Activated naive CD8-positive, alpha-beta T cell (primary cell): Measurements from ENCODE around the gene SEC16B.

Experiments
- H3K27ac Mint-ChIP-seq: one replicate; pipeline ENCODE4 v1.8.0; 2021; ENCODE audit warnings: mixed read lengths
- H3K27me3 Mint-ChIP-seq: one replicate; pipeline ENCODE4 v1.8.0; 2021; ENCODE audit warnings: mixed read lengths
- H3K36me3 Mint-ChIP-seq: one replicate; pipeline ENCODE4 v1.8.0; 2021; ENCODE audit warnings: mixed read lengths
- H3K4me1 Mint-ChIP-seq: one replicate; pipeline ENCODE4 v1.8.0; 2021; ENCODE audit warnings: low read depth, mixed read lengths
- H3K4me3 Mint-ChIP-seq: one replicate; pipeline ENCODE4 v1.8.0; 2021; ENCODE audit warnings: mild to moderate bottlenecking, mixed read lengths
- H3K9me3 Mint-ChIP-seq: one replicate; pipeline ENCODE4 v1.8.0; 2021; ENCODE audit warnings: low read depth, mixed read lengths

The SEC16B gene

DNA sequence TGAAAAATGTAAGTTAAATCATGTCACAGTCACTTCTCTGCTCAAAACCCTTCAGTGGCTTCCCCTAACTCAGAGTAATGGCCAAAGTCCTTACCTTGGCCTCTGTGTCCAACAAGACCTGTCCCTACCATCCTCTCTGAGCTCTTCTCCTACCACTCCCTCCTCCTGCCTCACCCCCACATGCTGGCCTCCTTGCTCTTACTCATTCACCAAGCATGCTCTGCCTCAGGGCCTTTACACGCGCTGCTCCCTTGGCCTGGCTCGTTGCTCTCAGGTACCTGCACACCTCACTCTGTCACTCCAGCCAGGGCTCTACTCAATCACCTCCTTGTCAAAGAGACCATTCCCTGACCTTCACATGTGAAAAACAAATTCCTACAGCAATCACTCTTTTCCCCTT lies 54.2 kb downstream of the SEC16B start:
- Mint-ChIP-seq H3K4me3 (no peak overlapping the region), H3K4me1 (no peaks in the 10 kb centered on the region), H3K36me3 (no peaks in the 10 kb centered on the region), H3K27ac (no peak overlapping the region), H3K27me3 (no peaks in the 10 kb centered on the region), H3K9me3 (no peaks in the 10 kb centered on the region)

DNA sequence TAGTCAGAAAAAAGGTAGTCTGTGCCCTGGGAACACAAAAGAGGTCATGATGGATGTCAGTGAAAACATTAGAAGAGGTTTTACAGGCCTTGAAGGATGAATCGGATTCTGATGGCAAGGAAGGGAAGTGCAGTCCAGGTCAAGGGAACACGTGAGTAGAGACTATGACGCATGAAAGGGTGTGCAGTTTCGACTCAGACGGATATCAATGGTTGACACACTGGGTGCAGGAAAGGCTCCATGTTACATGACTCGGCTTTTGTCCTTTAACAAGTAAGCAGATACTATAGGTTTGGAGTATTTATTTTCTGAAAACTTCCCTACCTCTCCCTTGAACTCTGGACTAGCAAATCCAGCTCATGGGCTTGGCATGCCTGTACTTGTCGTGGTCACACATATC lies 55.3 kb downstream of the SEC16B start:
- peaks cover 4% of the 10 kb centered on the region for H3K9me3 Mint-ChIP-seq
- peaks cover 3% of the 10 kb centered on the region for H3K27me3 Mint-ChIP-seq

DNA sequence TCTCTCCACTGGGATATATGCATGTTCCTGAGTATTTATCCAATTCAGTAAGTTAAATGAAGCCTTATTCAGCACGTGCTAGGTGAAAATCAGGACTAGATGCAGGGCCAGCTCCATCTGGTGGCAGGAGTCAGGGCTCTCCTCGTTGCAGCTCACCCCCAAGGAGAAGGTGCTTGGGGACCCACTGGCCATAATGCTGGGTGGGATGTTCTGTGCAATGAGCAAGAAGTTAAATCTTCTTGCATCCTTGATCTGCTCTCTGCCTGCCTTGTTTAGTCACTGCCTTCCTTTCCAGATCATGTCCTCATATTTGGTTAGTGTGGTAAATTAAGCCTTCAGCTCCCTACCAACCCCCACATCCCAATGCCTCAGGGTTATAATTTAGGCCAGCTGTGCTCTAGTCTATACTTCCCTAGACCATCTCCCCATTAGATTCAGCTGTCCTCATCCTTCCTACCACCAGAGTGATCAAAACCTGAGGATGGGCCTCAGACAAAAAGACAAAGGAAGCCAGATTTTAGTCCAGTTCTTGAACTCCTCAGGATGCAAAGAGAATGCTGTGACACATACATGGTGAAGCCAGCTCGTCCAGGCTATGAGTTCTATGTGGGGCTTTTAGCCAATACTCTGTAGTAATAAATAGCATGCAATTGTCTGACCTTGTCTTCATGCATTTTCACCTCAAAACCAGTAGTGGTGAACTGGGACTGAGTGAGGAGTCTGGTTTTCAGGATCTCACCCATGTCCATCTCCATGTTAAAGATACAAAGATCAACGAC lies 55.9 kb downstream of the SEC16B start:
- Mint-ChIP-seq H3K27me3 (peaks cover 3% of the 10 kb centered on the region), H3K27ac (no peak overlapping the region), H3K4me3 (no peak overlapping the region), H3K36me3 (no peaks in the 10 kb centered on the region), H3K4me1 (no peaks in the 10 kb centered on the region), H3K9me3 (peaks cover 4% of the 10 kb centered on the region)

More for the DNA sequence above, 55.3 kb downstream of the SEC16B start:
- H3K36me3 Mint-ChIP-seq, result no peaks in the 10 kb centered on the region
- no peak overlapping the region for H3K27ac Mint-ChIP-seq
- no peaks in the 10 kb centered on the region for H3K4me1 Mint-ChIP-seq
- H3K4me3 Mint-ChIP-seq, result no peak overlapping the region

DNA sequence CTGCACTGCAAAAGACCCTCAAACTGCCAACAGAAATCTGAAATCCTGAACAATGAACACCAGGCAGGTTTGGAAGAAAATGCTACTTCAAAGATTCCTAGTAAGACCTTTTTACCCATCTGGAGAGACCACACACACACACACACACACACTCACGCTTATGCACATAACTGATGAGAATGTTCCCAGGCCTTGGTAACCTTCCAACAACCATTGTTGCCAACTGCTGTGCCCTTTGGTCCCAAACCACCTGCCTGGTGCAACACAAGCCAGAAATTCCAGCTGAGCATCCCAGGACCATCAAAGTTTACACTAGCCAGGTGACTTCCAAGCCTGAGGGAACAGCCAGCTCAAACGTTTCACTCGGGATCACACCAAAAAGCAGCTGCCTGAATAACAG lies 56.9 kb downstream of the SEC16B start:
- H3K27ac Mint-ChIP-seq, result no peak overlapping the region
- H3K4me1 Mint-ChIP-seq, result no peaks in the 10 kb centered on the region
- no peaks in the 10 kb centered on the region for H3K36me3 Mint-ChIP-seq
- peaks cover 3% of the 10 kb centered on the region for H3K27me3 Mint-ChIP-seq
- peaks cover 4% of the 10 kb centered on the region for H3K9me3 Mint-ChIP-seq
- H3K4me3 Mint-ChIP-seq, result no peak overlapping the region

DNA sequence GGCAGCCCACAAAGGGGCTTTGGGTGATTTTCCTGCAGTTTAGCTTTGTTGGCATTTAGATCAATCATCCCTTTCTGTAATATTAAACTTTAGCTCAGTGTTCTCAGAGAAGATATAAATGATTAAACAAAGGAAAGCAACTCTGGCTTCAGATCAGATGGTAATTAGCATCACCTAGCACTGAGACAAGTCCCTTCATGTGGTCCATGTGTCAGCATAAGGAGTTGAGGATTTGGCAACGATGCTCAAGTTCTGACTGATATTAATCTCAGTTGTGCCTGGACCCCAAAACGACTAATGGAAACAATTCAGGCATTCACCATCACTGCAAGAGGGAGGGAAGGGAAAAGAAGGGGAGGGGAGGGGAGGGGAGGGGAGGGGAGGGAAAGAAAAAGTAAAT lies 60.4 kb downstream of the SEC16B start:
- Mint-ChIP-seq H3K36me3 (no peaks in the 10 kb centered on the region), H3K4me3 (no peak overlapping the region), H3K27me3 (peaks cover 3% of the 10 kb centered on the region), H3K9me3 (peaks cover 4% of the 10 kb centered on the region), H3K4me1 (no peaks in the 10 kb centered on the region), H3K27ac (no peak overlapping the region)

DNA sequence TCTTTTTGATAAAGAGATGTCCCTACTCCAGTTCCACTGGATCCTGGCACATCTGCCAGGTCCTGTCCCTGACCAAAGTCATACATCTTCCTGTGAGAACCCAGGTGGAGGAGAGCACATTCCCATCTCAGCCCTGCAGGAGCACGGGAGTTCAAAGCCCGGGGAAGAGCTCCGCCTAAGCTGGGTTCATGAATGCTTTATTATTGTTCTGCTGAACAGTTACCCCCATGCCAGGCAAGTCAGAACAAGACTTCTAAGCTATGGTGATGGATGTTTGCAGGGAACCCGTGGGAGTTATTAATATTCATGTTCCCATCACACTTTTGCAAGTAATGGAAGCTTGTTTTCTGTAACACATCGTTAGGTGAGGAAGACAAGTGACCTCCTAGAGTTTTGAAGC lies 62.9 kb downstream of the SEC16B start:
- H3K9me3 Mint-ChIP-seq, result peaks cover 4% of the 10 kb centered on the region
- H3K27ac Mint-ChIP-seq, result no peak overlapping the region
- peaks cover 3% of the 10 kb centered on the region for H3K27me3 Mint-ChIP-seq
- no peak overlapping the region for H3K4me3 Mint-ChIP-seq
- no peaks in the 10 kb centered on the region for H3K36me3 Mint-ChIP-seq
- H3K4me1 Mint-ChIP-seq, result no peaks in the 10 kb centered on the region

DNA sequence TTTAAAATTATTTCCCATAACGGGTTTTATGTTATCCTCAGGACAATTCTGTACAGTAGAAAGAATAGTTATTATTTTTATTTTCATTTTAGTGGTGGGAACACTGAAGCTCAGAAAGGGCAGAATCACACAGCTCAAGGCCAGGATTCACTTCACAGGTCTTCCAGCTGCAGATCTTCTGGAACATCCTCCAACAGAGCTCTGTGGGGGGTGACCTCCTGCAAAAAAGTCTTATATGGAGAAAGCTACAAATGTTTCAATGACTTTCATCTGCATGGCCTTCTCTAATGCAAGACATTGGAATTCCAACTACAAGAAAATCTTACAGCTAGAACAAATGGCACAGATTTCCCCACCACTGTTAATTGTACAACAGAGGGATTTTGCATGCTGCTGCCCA lies 64.2 kb downstream of the SEC16B start:
- H3K4me3 Mint-ChIP-seq, result no peak overlapping the region
- H3K36me3 Mint-ChIP-seq, result no peaks in the 10 kb centered on the region
- H3K9me3 Mint-ChIP-seq, result peaks cover 4% of the 10 kb centered on the region
- no peak overlapping the region for H3K27ac Mint-ChIP-seq
- H3K27me3 Mint-ChIP-seq, result peaks cover 3% of the 10 kb centered on the region
- no peaks in the 10 kb centered on the region for H3K4me1 Mint-ChIP-seq

DNA sequence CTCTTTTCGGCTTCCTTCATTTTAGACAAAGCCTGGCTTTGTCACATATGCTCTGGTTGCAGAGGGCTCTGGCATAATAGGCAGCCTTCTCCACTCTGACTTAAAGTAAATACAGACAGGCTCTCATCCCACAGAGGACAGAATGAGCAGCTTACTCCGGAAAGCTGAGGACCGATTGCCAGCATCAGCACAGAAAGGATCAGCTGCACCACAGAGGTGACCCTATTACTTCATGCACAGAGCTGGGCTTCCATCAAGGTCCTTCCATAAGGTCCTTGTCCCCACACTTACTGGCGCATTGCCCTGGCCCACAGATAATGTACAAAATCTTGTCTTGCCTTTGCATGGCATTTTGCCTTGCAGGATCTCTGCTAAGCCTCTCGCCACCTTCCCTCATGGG lies 67.6 kb downstream of the SEC16B start:
- Mint-ChIP-seq H3K36me3 (no peaks in the 10 kb centered on the region), H3K4me1 (no peaks in the 10 kb centered on the region), H3K4me3 (no peak overlapping the region), H3K27me3 (no peaks in the 10 kb centered on the region), H3K27ac (no peak overlapping the region), H3K9me3 (no peaks in the 10 kb centered on the region)

DNA sequence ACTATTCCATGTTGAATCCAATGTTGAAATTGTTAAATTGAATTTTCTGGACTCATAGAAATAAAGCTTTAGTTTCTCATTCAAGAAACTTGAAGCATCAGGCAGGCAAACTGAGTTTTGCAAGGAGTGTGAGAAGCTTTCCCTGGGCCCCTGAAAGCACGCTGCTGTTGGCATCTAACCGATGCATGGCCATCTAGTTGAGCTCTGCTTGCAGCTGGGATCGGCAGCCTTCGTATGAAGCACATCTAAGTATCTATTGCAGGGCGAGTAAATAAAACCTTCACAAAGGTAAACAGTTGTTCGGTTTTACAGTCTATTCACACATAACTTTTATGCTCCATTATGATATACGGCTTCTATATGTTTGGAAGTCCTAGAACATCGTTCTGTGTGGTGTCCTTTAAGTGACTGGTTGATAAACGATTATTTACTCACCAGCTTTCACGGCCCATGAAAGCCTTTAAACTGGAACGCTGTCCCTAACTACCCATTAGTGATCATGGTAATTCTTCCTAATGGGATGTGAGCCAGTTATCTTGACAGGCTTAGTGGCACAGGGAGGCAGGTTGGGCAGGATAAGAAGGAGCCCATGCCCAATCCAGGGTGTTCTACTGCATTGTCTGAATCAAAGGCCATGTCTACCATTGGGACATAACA lies 71.7 kb downstream of the SEC16B start:
- Mint-ChIP-seq H3K36me3 (no peaks in the 10 kb centered on the region), H3K27ac (no peak overlapping the region), H3K27me3 (no peaks in the 10 kb centered on the region), H3K9me3 (no peaks in the 10 kb centered on the region), H3K4me1 (no peaks in the 10 kb centered on the region), H3K4me3 (no peak overlapping the region)

DNA sequence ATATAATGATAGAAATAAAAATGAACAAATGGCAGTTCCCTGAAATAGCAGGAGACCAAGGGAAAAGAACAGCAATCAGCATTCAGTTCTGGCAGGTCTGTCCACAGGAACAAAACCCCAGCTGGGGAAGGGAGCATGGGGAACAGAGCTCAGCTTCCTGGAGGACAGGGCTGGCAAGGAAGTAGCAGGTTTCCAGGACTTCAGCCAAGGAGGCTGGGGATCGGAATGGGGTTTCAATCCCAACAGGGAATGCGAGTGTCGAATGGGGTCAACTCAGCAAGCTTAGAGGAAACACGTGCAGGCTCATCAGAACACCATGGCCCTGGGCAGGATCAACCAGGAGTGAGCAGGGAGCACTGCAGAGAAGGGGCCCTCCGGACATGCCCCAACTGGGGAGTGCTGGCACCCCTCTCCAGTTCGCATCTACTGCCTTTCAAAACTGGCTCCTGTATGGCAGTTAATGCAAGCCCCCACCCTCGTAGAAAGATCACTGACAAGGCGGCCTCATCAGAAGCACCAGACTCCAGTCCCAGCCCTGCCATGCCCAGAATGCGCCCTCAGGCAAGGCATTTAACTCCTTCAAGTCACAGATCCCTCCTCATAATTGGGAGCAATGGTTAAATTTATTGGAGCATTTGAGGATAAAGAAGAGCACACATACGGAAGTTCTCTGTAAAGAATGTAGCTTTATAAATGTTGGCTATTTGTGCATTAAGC lies 72.4 kb downstream of the SEC16B start:
- H3K27me3 Mint-ChIP-seq, result no peaks in the 10 kb centered on the region
- no peaks in the 10 kb centered on the region for H3K36me3 Mint-ChIP-seq
- H3K27ac Mint-ChIP-seq, result no peak overlapping the region
- no peaks in the 10 kb centered on the region for H3K9me3 Mint-ChIP-seq
- no peak overlapping the region for H3K4me3 Mint-ChIP-seq
- no peaks in the 10 kb centered on the region for H3K4me1 Mint-ChIP-seq
